ENCODE data around the gene IGLL1. TPM values are rescaled to one million over a fixed set of nuclear protein-coding genes. Genes with fewer than 3 reads are reported as not detected.

Gene IGLL1
- total RNA-seq, 1 donor from 2014 or later, result not detected

DNA sequence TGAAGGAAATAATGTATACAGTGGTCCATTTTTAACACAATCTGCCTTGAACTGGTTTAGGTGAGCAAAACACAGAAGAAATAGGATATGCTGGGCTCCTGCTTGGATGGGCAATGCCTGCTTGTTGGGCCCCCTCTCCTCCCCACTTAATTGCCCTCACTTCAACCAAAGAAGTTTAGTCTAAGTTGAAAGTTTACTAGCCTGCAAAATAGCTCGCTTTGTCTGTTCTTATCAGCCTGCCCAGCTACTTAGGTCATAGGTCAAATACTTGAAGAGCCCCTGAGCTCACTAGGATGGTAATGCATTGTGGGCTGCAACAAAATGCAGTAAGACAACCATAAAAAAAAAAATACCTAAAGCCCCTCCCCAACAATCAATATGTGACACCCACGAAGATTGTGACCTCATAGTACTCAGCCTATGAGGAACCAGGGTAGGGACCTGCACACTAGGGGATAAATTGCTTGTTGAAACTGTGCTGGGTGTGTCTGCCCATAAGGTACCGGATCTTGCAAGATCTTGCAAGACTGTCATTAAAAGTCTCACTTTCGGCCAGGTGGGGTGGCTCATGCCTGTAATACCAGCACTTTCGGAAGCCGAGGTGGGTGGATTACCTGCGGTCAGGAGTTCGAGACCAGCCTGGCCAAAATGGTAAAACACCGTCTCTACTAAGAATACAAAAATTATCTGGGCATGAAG, 41.1 kb upstream of the IGLL1 start:
- H3K36me3 Mint-ChIP-seq (ENCODE audit: low read depth), result peaks cover 11% of the 10 kb centered on the region
- H3K27me3 Mint-ChIP-seq (ENCODE audit: low read depth), result peaks cover 22% of the 10 kb centered on the region
- no peak overlapping the region for H3K4me3 Mint-ChIP-seq (ENCODE audit: unreplicated experiment)
- DNase-seq (ENCODE audit: low spot score), result no peak
- H3K27ac Mint-ChIP-seq (ENCODE audit: unreplicated experiment), result no peak overlapping the region
- peaks cover 7% of the 10 kb centered on the region for H3K9me3 Mint-ChIP-seq (ENCODE audit: low read depth)
- TF ChIP-seq, protein P1, sequence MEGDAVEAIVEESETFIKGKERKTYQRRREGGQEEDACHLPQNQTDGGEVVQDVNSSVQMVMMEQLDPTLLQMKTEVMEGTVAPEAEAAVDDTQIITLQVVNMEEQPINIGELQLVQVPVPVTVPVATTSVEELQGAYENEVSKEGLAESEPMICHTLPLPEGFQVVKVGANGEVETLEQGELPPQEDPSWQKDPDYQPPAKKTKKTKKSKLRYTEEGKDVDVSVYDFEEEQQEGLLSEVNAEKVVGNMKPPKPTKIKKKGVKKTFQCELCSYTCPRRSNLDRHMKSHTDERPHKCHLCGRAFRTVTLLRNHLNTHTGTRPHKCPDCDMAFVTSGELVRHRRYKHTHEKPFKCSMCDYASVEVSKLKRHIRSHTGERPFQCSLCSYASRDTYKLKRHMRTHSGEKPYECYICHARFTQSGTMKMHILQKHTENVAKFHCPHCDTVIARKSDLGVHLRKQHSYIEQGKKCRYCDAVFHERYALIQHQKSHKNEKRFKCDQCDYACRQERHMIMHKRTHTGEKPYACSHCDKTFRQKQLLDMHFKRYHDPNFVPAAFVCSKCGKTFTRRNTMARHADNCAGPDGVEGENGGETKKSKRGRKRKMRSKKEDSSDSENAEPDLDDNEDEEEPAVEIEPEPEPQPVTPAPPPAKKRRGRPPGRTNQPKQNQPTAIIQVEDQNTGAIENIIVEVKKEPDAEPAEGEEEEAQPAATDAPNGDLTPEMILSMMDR (IDR thresholded peaks at IDR 0.05), result no peak
- peaks cover 3% of the 10 kb centered on the region for H3K4me1 Mint-ChIP-seq (ENCODE audit: low read depth)

DNA sequence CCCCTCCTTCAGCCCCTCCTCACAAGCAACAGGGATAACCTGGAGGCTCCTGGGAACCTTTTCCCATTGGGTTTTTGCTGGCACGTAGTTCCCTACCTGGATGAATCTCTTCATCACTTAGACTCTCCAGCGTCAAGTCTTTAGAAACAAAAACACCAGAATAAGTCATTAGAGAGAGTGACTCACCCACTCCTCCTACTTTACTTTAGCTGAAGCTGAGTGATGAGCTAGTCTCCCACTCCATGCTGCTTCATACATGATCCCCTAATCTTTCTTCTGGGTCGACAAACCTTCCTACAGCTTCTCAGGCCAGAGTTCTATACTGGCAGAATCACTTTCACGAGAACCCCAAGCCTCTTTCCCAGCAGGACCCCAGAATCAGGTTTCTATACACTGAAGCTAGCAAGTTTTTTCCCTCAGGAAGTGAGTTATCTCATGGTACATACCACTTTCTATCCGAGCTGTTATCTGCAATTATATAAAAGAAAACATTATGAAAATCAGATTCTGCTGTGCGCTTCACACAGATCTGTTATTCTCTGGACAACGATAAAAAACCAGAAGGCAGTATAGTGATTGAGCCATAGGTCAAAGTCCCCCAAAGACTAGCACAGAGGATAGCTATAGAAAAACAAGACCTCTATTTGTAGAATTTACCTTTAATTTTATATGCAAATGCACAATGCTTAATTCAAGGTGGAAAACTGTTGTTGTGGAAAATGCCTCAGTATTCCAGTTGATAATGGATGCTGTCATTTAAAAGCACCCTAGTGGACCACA, 33.3 kb upstream of the IGLL1 start:
- Mint-ChIP-seq H3K4me1 (ENCODE audit: low read depth) (no peaks in the 10 kb centered on the region), H3K9me3 (ENCODE audit: low read depth) (no peaks in the 10 kb centered on the region), H3K4me3 (ENCODE audit: unreplicated experiment) (no peak overlapping the region), H3K36me3 (ENCODE audit: low read depth) (peaks cover 4% of the 10 kb centered on the region), H3K27me3 (ENCODE audit: low read depth) (peaks cover 18% of the 10 kb centered on the region), H3K27ac (ENCODE audit: unreplicated experiment) (no peak overlapping the region)
- TF ChIP-seq, protein P1 (IDR thresholded peaks at IDR 0.05), result no peak
- no peak for DNase-seq (ENCODE audit: low spot score)

- H3K4me1 Mint-ChIP-seq (ENCODE audit: low read depth), result no peaks in the 10 kb centered on the region
- DNase-seq (ENCODE audit: low spot score), result no peak
- TF ChIP-seq, protein P1 (IDR thresholded peaks at IDR 0.05), result no peak
- H3K4me3 Mint-ChIP-seq (ENCODE audit: unreplicated experiment), result no peak overlapping the region
- H3K9me3 Mint-ChIP-seq (ENCODE audit: low read depth), result no peaks in the 10 kb centered on the region
- H3K36me3 Mint-ChIP-seq (ENCODE audit: low read depth), result no peaks in the 10 kb centered on the region
- peaks cover 6% of the 10 kb centered on the region for H3K27me3 Mint-ChIP-seq (ENCODE audit: low read depth)
- H3K27ac Mint-ChIP-seq (ENCODE audit: unreplicated experiment), result no peak overlapping the region
Measured at GRCh38 chr22:23609983-23610781, 30.1 kb upstream of the IGLL1 start.

DNA sequence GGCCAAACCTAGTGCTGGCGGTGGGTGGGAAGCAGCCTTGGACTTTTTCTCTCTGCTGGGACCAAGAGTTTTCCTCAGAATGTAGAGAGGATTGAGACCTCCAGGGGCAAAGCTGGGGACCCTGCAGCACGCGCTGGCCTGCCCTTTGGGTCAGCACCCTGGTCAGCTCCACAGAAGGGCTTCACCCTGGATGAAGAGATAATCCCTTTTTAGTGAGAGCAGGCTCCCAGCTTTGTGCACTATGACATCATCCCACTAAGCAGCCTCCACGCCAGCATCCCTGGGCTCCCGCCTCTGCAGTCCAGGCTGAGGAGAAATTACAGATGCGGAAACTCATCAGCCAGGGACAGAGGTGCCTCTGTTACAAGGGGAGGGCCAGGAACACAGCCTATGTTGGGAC, 28.5 kb upstream of the IGLL1 start:
- Mint-ChIP-seq H3K27ac (ENCODE audit: unreplicated experiment) (no peak overlapping the region), H3K27me3 (ENCODE audit: low read depth) (peaks cover 16% of the 10 kb centered on the region), H3K4me3 (ENCODE audit: unreplicated experiment) (no peak overlapping the region), H3K9me3 (ENCODE audit: low read depth) (no peaks in the 10 kb centered on the region), H3K4me1 (ENCODE audit: low read depth) (no peaks in the 10 kb centered on the region), H3K36me3 (ENCODE audit: low read depth) (no peaks in the 10 kb centered on the region)
- TF ChIP-seq, protein P1 (IDR thresholded peaks at IDR 0.05), result no peak
- no peak for DNase-seq (ENCODE audit: low spot score)

Data from chondrocyte (in vitro differentiated cells).